ENCODE data around the gene TXNDC17. TPM values are rescaled to one million over a fixed set of nuclear protein-coding genes. Genes with fewer than 3 reads are reported as not detected.
A peak's percentile ranks its signal among the peaks of the same experiment; 100 is the strongest.

TXNDC17 gene
- total RNA-seq, 1 experiment from 2014 or later, result 114 TPM

DNA sequence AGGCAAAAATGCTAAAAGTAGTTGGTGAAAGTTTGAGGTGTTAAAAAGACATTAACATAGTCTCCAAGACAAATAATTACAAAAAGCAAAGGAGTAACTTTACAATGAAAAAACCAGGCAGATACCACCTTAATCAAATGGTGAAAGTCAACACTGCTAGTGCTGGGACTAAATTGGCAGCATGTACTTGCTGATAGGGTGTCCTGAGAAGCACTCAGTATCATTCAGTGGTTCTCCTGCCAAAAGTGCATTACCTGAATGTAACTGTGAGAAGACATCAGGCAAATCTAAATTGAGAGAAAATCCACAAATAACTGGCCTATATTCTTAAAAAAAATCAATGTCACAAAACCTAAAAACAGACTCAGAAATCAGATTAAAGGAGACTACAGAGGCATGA lies 8.3 kb upstream of the TXNDC17 start:
- Histone ChIP-seq H3K4me3 (no peak overlapping the region), H2AFZ (no peak overlapping the region), H3K9me3 (ENCODE audit: insufficient read depth, low read depth) (no peaks in the 10 kb centered on the region), H3K36me3 (ENCODE audit: low read depth) (peaks cover 53% of the 10 kb centered on the region), H4K20me1 (ENCODE audit: insufficient read depth) (0 out of 2 replicates have a peak, but pooled peaks cover 4% of the 10 kb centered on the region), H3K27ac (no peak overlapping the region), H3K9me2 (ENCODE audit: insufficient read depth) (no peaks in the 10 kb centered on the region), H3K79me2 (ENCODE audit: low read depth) (peaks cover 7% of the 10 kb centered on the region; the same call in 1 of the 2 replicates), H3K27me3 (ENCODE audit: insufficient read depth, low read depth) (no peaks in the 10 kb centered on the region), H3K4me2 (no peak overlapping the region), H3F3A (ENCODE audit: insufficient read depth, low read depth) (no peaks in the 10 kb centered on the region; the same call in 1 of the 2 replicates), H3K4me1 (replicated peaks; ENCODE audit: insufficient read depth) (no peaks in the 10 kb centered on the region)
- ChIA-PET POLR2A (ENCODE audit: unreplicated experiment) (no interaction called here), CTCF (no interaction called here)
- BruUV-seq (replicated peaks), result no TSS peak
- TF ChIP-seq, protein P1, sequence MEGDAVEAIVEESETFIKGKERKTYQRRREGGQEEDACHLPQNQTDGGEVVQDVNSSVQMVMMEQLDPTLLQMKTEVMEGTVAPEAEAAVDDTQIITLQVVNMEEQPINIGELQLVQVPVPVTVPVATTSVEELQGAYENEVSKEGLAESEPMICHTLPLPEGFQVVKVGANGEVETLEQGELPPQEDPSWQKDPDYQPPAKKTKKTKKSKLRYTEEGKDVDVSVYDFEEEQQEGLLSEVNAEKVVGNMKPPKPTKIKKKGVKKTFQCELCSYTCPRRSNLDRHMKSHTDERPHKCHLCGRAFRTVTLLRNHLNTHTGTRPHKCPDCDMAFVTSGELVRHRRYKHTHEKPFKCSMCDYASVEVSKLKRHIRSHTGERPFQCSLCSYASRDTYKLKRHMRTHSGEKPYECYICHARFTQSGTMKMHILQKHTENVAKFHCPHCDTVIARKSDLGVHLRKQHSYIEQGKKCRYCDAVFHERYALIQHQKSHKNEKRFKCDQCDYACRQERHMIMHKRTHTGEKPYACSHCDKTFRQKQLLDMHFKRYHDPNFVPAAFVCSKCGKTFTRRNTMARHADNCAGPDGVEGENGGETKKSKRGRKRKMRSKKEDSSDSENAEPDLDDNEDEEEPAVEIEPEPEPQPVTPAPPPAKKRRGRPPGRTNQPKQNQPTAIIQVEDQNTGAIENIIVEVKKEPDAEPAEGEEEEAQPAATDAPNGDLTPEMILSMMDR (conservative IDR thresholded peaks at IDR 0.05), result no peak
- no peak for TF ChIP-seq EZH2 (IDR thresholded peaks at IDR 0.05; ENCODE audit: low read depth)
- DNase-seq, result no peak
- intact Hi-C loops (cut with micrococcal nuclease; ENCODE audit: unreplicated experiment), result no loop called here

DNA sequence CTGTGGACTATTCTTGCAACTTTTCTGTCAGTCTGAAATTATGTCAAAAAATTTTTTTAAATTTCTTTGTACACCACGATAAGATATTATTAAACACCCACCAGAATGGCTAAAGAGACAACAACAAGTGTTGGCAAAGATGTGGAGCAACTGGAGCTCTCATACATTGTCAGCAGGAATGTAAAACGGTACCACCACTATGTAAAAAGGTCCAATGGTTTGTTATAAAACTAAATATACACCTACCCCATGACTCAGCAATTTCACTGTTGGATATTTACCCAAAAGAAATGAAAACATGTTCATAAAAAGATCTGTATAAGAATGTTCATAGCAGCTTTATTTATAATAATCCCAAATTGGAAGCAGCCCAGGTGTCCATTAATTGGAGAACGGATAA lies 7.6 kb upstream of the TXNDC17 start:
- CTCF ChIA-PET, result no interaction called here
- TF ChIP-seq, protein P1 (conservative IDR thresholded peaks at IDR 0.05), result no peak
- no peak for TF ChIP-seq EZH2 (IDR thresholded peaks at IDR 0.05; ENCODE audit: low read depth)
- peaks cover 47% of the 10 kb centered on the region for H3K36me3 ChIP-seq (ENCODE audit: low read depth)
- no peaks in the 10 kb centered on the region for H3K9me3 ChIP-seq (ENCODE audit: insufficient read depth, low read depth)
- BruUV-seq (replicated peaks), result no TSS peak
- intact Hi-C loops (cut with micrococcal nuclease; ENCODE audit: unreplicated experiment), result no loop called here
- POLR2A ChIA-PET (ENCODE audit: unreplicated experiment), result no interaction called here
- 0 out of 2 replicates have a peak, but pooled peaks cover 4% of the 10 kb centered on the region for H4K20me1 ChIP-seq (ENCODE audit: insufficient read depth)
- no peak for DNase-seq
- no peaks in the 10 kb centered on the region for H3K4me1 ChIP-seq (replicated peaks; ENCODE audit: insufficient read depth)
- H3K9me2 ChIP-seq (ENCODE audit: insufficient read depth), result no peaks in the 10 kb centered on the region
- peaks cover 14% of the 10 kb centered on the region for H3K79me2 ChIP-seq (ENCODE audit: low read depth)
- H2AFZ ChIP-seq, result no peak overlapping the region
- no peaks in the 10 kb centered on the region for H3F3A ChIP-seq (ENCODE audit: insufficient read depth, low read depth)
- no peak overlapping the region for H3K4me3 ChIP-seq
- H3K4me2 ChIP-seq, result no peak overlapping the region
- H3K27me3 ChIP-seq (ENCODE audit: insufficient read depth, low read depth), result no peaks in the 10 kb centered on the region
- H3K27ac ChIP-seq, result 0 out of 2 replicates have a peak overlapping the region, but pooled peaks have one; percentile 16

DNA sequence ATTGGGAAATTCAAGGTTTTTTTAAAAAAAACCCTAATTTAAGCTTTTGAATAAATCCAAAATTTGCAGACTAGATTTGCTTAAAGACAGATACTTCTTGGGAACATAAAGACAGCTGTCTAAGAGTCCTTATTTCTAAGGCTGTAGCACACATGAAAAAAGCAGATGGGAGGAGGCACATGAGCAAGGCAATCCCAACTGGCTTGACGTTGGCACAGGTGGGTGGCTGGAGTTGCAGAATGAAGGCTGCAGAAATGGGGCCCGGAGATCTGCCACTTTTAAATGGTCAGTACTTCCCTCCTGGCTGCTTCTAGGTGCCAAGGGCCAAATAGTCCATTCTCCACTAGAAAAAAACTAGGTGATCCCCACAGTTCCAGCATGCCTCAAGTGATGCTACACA lies 4.8 kb upstream of the TXNDC17 start:
- intact Hi-C loops (cut with micrococcal nuclease; ENCODE audit: unreplicated experiment), result no loop called here
- no TSS peak for BruUV-seq (replicated peaks)
- no peaks in the 10 kb centered on the region for H3K9me2 ChIP-seq (ENCODE audit: insufficient read depth)
- no peak for DNase-seq
- no peaks in the 10 kb centered on the region for H3K9me3 ChIP-seq (ENCODE audit: insufficient read depth, low read depth)
- no peak overlapping the region for H3K4me2 ChIP-seq
- POLR2A ChIA-PET (ENCODE audit: unreplicated experiment), result interaction anchor here (0.6 kb wide), 1 partner anchor 25 kb away, joined by 4 read pairs; no protein-coding TSS in a partner anchor
- CTCF ChIA-PET, result no interaction called here
- peaks cover 6% of the 10 kb centered on the region; the same call in 1 of the 2 replicates for H3F3A ChIP-seq (ENCODE audit: insufficient read depth, low read depth)
- TF ChIP-seq, protein P1 (conservative IDR thresholded peaks at IDR 0.05), result no peak
- no peak for TF ChIP-seq EZH2 (IDR thresholded peaks at IDR 0.05; ENCODE audit: low read depth)
- peaks cover 34% of the 10 kb centered on the region for H3K79me2 ChIP-seq (ENCODE audit: low read depth)
- H3K27ac ChIP-seq, result no peak overlapping the region
- no peak overlapping the region for H2AFZ ChIP-seq
- peaks cover 8% of the 10 kb centered on the region; the same call in 1 of the 2 replicates for H3K4me1 ChIP-seq (replicated peaks; ENCODE audit: insufficient read depth)
- H3K27me3 ChIP-seq (ENCODE audit: insufficient read depth, low read depth), result no peaks in the 10 kb centered on the region
- peaks cover 36% of the 10 kb centered on the region for H3K36me3 ChIP-seq (ENCODE audit: low read depth)
- no peaks in the 10 kb centered on the region for H4K20me1 ChIP-seq (ENCODE audit: insufficient read depth)
- H3K4me3 ChIP-seq, result no peak overlapping the region

Measured in PC-9 (cell line).